GM12865 (cell line): ENCODE measurements around the gene WNK2.
A peak's percentile ranks its signal among the peaks of the same experiment; 100 is the strongest.
"Not testable (repeated sequence)": the region's sequence is repeated elsewhere in the genome, so short reads cannot be mapped to it uniquely, and the experiment has no call there.

Source experiments
- DNase-seq: peaks from one replicate; pipeline ENCODE4 v3.0.0; 2010; ENCODE audit warnings: low read depth
- H3K4me3 ChIP-seq: 2 replicates; pipeline ENCODE4 v1.5.1; 2011; ENCODE audit warnings: mild to moderate bottlenecking, low read depth, low read length, control low read depth
- CTCF ChIP-seq: IDR thresholded peaks from 2 replicates; pipeline ENCODE4 v1.5.1; 2011; ENCODE audit warnings: low read length, control low read depth, low read depth, inconsistent platforms; ENCODE audit not compliant: insufficient read depth; ENCODE audit errors: missing control alignments

Gene WNK2

GRCh38 chr9:93346231-93347112 lies 162.5 kb downstream of the WNK2 start:
- H3K4me3 ChIP-seq = no peak overlapping the region
- no peak for DNase-seq
- TF ChIP-seq CTCF = no peak

GRCh38 chr9:93347371-93347975 lies 163.5 kb downstream of the WNK2 start:
- H3K4me3 ChIP-seq, DNase-seq: not testable (repeated sequence)

GRCh38 chr9:93353413-93354310 lies 169.7 kb downstream of the WNK2 start:
- H3K4me3 ChIP-seq, DNase-seq: not testable (repeated sequence)

- TF ChIP-seq CTCF = no peak
- no peak overlapping the region for H3K4me3 ChIP-seq
- no peak for DNase-seq
Observed at GRCh38 chr9:93354451-93354850, 170.5 kb downstream of the WNK2 start.

- no peak for DNase-seq
- no peak for TF ChIP-seq CTCF
- H3K4me3 ChIP-seq = no peak overlapping the region
Observed at GRCh38 chr9:93355827-93356226, 171.9 kb downstream of the WNK2 start.

GRCh38 chr9:93357649-93358048 lies 173.7 kb downstream of the WNK2 start:
- DNase-seq = peak; percentile 65
- H3K4me3 ChIP-seq = no peak overlapping the region
- TF ChIP-seq CTCF = no peak

- DNase-seq, H3K4me3 ChIP-seq: not testable (repeated sequence)
Observed at GRCh38 chr9:93359907-93360306, 176.0 kb downstream of the WNK2 start.

GRCh38 chr9:93361995-93362394 lies 178.1 kb downstream of the WNK2 start:
- DNase-seq = no peak
- no peak overlapping the region for H3K4me3 ChIP-seq
- no peak for TF ChIP-seq CTCF
